GM21381 (cell line): ENCODE data around the gene ANKRD23.
"Not testable (repeated sequence)": the region's sequence is repeated elsewhere in the genome, so short reads cannot be mapped to it uniquely, and the experiment has no call there.

Experiments used
- ATAC-seq: cut with Tn5 transposase; IDR thresholded peaks from one replicate; pipeline ENCODE4 v1.9.1; 2021; ENCODE audit warnings: mild to moderate bottlenecking, moderate library complexity; ENCODE audit not compliant: unreplicated experiment

Gene ANKRD23

GRCh38 chr2:96843538-96844268 lies at the start of gene ANKRD23:
Gene ANKRD23, minus strand, starts transcription at chr2:96844021. Its CDS starts 29 bp downstream, at chr2:96843992.
- no peak for ATAC-seq

DNA sequence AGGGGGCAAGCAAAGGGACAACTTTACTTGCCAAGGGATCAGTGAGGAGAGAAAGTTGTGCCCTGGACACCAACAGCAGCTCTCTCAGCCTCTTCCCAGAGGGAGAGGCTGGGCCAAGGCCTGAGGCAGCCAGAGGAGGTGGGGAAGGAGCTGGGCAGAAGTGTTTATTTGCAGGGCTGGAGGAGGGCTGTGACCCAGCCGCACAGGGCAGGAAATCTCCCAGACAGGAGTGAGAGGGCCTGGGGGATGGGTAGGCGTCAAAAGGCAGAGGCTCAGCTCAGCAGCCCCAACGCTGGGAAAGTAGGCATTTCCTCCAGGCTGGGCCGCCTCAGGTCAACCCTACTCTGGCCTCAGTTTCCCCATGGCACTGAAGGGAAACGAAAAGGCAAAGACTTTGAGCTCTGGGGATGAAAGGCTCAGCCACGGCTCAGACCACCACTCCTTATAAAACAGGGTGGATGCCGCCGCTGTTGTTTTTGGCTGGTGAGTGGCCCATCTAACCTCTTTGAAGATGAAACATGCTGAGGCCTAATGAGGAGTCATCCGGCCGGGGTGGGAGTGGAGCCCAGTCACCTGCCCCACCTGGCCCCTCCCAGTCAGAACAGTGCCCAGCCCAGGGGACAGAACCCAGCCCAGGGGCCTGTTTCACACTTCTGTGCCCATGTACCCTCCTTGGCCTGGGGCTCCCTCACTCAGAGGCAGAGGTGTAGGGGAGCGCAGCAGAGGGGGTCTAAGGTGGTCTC lies 47.9 kb upstream of the ANKRD23 start:
- no peak for ATAC-seq

GRCh38 chr2:96890726-96891385 lies 47.0 kb upstream of the ANKRD23 start:
- no peak for ATAC-seq

- no peak for ATAC-seq
Observed at GRCh38 chr2:96890252-96890651, 46.4 kb upstream of the ANKRD23 start.

DNA sequence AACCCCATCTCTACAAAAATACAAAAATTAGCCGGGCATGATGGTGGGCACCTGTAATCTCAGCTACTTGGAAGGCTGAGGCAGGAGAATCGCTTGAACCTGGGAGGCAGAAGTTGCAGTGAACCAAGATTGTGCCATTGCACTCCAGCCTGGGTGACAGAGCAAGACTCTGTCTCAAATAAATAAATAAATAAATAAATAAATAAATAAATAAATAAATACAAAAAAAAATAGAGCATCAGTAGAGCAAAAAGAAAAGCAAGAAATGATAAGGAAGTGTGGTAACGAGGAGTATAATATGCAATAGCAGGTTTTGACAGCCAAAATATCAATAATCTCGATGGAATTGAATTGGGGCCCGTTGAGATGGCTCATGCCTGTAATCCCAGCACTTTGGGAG lies 45.7 kb upstream of the ANKRD23 start:
- ATAC-seq: not testable (repeated sequence)

- no peak for ATAC-seq
Observed at GRCh38 chr2:96888072-96889011, 44.5 kb upstream of the ANKRD23 start.

- ATAC-seq: no peak
Observed at GRCh38 chr2:96887493-96888012, 43.7 kb upstream of the ANKRD23 start.

DNA sequence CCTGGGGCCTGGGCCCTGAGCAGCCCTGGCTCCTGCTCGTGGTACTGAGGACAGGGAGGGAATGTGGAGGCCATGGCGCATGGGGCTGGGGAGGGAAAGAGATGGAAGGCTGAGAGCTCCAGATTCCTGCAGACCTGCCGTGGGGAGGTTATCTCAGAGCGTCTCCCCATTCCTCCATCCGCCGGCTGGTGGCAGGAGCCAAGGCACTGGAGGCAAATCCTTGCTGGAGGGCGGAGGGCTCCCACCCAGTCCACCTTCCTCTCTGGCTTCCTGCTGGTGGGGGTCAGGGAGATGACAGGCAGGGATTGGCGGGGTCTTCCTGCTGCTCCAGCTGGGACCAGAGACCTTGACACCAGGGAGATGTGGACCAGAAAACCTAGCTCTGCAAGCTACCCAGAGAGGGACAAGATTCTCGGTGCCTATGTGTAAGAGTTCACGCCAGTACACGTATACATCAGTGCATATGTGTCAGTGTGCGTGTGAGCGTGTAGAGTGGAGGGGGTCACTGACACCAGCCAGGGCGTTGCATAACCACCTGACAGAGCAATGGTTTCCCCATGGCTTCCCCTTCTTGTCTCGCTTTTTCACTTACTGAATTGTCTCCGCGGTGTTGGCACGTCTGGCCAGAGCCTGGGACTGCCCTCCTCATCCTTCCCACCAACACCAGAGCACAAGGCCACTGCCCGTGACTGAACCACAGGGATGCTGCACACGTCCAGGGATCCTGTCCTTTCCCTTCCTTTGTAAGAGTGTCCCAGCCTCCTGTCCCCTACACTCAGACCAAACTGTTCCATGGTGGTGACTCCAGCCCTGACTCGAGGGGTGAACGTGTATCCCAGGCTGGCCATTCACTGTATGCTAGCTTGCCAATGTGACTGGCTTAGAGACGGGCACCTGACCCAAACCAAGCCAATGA lies 41.9 kb upstream of the ANKRD23 start:
- no peak for ATAC-seq

- ATAC-seq: no peak
Observed at GRCh38 chr2:96884299-96885094, 40.7 kb upstream of the ANKRD23 start.

DNA sequence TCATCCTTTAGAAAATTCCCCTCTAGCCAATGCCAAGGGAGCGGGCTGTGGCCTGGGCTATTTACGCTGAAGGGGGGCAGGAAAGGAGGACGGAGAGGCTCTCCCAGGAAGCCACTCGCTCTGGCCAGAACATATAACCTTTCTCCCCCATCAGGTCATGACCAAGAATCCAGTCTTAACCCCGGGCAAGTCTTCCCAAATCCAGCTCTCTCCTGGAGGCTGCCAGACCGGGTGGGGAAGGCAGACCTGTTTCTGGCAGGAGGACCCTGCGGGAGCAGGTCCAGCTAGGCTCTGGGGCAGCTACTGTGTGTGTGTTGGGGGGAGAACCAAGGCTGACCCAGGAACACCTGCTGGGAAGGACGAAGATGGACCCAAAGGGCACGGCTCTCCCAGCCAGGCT lies 39.5 kb upstream of the ANKRD23 start:
- ATAC-seq: no peak

GRCh38 chr2:96882906-96883305 lies 39.1 kb upstream of the ANKRD23 start:
- ATAC-seq: no peak

DNA sequence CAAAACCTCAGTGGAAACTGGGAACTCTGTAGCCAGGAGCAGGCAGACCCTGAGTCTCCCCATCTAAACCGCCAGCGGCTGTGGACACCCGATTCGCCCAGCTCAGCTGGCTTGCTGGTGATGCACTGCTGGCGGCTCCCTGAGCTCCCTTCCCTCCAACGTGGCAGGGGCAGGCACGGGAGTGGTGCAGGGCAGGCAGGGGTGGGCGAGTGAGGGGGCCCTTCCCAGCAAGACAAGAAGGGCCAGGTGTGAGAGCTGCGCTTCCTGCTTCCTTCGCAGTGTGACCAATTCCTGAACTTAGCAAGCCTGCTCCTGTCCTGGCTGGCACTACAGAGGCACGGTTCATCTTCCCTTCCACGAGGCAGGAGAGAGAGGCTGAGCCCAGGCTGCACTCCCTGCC lies 38.4 kb upstream of the ANKRD23 start:
- ATAC-seq: no peak

DNA sequence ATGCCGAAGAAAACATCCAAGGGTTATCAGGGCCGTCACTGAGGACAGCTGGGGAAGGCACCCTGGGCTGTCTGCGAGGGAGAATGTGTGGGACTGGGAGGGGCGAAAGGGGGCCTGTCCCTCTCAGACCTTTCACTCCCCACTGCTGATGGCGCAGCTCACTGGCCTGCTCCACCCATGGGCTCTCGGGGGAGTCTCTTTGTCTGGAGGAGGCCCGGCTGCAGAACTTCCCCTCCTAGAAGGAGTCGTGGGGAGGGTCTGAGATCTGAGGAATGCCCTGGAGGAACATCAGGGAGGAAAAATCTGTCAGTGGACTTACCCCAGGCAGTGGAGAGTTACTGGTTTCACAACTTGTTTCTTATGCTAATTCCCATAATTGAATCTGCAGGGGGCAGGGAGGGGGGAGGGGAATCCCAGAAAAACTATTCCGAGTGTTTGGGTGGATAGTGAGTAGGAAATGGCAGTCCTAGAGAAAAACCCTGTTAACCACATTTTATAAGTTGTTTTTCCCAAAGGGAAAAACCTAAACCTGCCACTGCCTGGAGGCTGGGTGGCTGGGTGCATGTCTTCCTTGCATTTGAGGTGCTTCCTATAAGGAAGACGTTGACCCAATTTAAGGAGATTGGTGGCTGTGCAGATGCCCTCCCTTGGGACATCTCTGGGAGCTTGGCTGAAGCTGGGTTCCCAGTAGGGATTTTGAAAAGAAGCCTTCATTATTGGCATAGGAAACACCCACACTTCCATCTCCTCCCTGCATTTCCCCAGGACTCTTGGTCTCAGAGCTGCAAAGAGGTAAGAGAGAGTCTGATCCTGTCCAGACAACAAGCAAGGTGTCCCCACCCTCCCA lies 37.8 kb upstream of the ANKRD23 start:
- ATAC-seq: no peak

DNA sequence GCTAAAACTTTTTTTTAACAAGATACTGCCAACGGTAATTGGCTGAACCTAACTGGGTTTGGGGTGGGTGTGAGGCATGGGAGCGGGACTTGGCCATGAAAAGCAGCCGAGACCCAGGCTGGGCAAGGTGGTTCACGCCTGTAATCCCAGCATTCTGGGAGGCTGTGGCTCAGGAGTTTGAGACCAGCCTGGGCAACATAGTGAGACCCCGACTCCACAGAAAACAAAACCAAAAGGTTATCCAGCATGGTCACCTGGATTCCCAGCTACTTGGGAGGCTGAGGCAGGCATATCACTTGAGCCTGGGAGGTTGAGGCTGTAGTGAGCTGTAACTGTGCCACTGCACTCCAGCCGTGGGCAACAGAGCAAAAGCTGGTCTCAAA lies 37.1 kb upstream of the ANKRD23 start:
- no peak for ATAC-seq

- ATAC-seq: no peak
Observed at GRCh38 chr2:96879545-96880040, 35.8 kb upstream of the ANKRD23 start.

DNA sequence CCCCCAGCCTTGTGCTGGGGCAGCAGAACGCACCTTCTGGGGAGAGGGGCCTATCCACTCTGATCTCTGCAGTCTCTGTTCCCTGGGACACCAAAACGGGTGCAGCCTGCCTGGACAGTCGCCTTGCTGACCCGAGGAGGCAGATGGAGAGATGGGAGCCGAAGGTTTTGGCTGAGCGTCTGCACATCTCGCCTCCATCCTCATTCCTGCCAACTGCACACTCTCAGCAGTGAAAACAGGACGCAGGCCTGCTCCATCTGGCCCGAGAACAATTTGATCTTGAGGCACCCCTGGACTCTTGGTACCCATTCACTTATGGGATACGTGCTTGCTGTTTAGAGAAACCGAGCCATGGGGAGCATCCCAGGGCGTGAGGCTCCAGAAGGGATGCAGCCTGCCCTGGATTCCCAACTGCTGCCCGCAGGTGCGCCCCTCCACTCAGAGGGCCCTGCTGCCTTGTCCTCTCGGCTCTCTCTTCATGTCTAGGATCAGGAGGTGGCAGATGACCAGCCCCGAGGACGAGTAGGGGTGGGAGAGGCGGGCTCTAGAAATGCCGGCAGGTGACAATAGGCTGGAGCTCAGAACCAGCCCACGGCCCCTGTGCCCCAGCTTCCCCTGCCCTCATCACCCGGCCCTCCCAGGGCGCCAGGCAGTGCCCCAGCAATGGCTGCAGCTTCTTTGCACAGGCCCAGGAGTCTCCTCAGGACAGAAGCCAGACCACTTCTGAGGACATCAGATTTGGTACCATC lies 35.1 kb upstream of the ANKRD23 start:
- no peak for ATAC-seq

GRCh38 chr2:96878171-96878570 lies 34.4 kb upstream of the ANKRD23 start:
- no peak for ATAC-seq
